HFFc6 (cell line): ENCODE measurements around the gene PRKG1. TPM values are rescaled to one million over a fixed set of nuclear protein-coding genes. Genes with fewer than 3 reads are reported as not detected.

ENCODE experiments used
- DNase-seq: peaks from one replicate; pipeline ENCODE4 v3.0.0-alpha.2; 2018
- H3K27ac Mint-ChIP-seq: 2 replicates; pipeline ENCODE4 v1.8.0; 2020; ENCODE audit warnings: mild to moderate bottlenecking, mixed read lengths
- H3K27me3 Mint-ChIP-seq: 2 replicates; pipeline ENCODE4 v1.8.0; 2021; ENCODE audit warnings: mild to moderate bottlenecking, moderate library complexity, mixed read lengths; ENCODE audit not compliant: insufficient read depth
- H3K36me3 Mint-ChIP-seq: 2 replicates; pipeline ENCODE4 v1.8.0; 2021; ENCODE audit warnings: low read depth, mixed read lengths
- H3K4me1 Mint-ChIP-seq: 2 replicates; pipeline ENCODE4 v1.8.0; 2020; ENCODE audit warnings: low read depth, mixed read lengths
- H3K4me3 Mint-ChIP-seq: 2 replicates; pipeline ENCODE4 v1.8.0; 2020; ENCODE audit warnings: mild to moderate bottlenecking, moderate library complexity, mixed read lengths
- H3K9me3 Mint-ChIP-seq: 2 replicates; pipeline ENCODE4 v1.8.0; 2020; ENCODE audit warnings: mild to moderate bottlenecking, mixed read lengths
- CTCF ChIP-seq: fragments of 200-600 bp; sonication (generic); IDR thresholded peaks from 2 replicates; pipeline ENCODE4 v1.5.0; 2021; ENCODE audit warnings: antibody characterized with exemption, mild to moderate bottlenecking
- total RNA-seq, 6 experiments: library from RNA; stranded (reverse); fragmentation: NEBNext Ultra II Directional; extraction: Animal tissue kit (Norgen Biotek cat#: 25700); gene quantifications; 2 replicates in 1 of 6; 3 replicates in 5 of 6; pipeline ENCODE4 v1.2.3, GENCODE V29; 2021

Gene PRKG1
- total RNA-seq, 6 experiments from 2014 or later = 9.3 to 10.1 (median 9.8) TPM

DNA sequence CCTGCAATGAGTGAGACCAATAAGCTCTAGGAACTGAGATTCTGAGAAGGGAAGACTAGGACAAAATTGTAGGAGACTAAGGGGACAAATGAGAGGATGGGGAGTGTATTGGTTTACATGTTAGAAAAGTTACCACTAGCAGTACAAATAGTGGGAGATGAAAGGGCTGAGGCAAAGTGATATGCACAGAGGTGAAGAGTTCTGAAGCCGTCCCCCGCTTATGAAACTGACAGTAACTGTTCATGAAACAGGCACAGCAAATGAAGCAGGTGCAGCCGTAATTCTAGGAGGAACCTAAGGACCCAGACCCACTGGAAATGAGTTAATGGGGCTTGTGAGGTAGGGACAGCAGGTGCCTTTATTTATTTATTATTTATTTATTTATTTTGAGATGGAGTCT is 211.3 kb downstream of the PRKG1 start:
- no peaks in the 10 kb centered on the region for H3K9me3 Mint-ChIP-seq
- H3K27me3 Mint-ChIP-seq = no peaks in the 10 kb centered on the region
- no peak overlapping the region for H3K27ac Mint-ChIP-seq
- no peak for DNase-seq
- no peak for TF ChIP-seq CTCF
- H3K36me3 Mint-ChIP-seq = peaks cover 1% of the 10 kb centered on the region; the same call in 1 of the 2 replicates
- no peak overlapping the region for H3K4me3 Mint-ChIP-seq
- no peaks in the 10 kb centered on the region for H3K4me1 Mint-ChIP-seq

DNA sequence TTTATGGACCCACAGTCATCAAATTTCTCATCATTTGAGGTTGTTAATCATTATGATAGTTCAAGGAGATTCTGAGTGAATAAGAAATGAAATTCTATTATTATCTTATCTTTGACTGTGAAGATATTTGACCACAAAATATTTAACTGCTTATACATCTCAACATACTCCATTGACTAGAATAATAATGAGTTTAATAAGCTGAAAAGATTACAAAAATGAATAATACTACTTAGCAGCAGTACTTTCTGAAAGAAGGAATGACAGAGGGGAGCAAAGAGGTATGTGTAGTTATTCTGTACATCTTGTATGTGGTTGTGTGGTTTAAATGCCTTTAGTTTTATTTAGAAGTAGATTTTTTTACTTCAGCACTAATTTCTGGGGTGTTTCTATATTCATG is 214.2 kb downstream of the PRKG1 start:
- no peak for DNase-seq
- Mint-ChIP-seq H3K4me3 (no peak overlapping the region), H3K9me3 (no peaks in the 10 kb centered on the region), H3K36me3 (no peaks in the 10 kb centered on the region), H3K4me1 (no peaks in the 10 kb centered on the region; the same call in 1 of the 2 replicates), H3K27me3 (no peaks in the 10 kb centered on the region), H3K27ac (no peak overlapping the region)
- TF ChIP-seq CTCF = no peak

DNA sequence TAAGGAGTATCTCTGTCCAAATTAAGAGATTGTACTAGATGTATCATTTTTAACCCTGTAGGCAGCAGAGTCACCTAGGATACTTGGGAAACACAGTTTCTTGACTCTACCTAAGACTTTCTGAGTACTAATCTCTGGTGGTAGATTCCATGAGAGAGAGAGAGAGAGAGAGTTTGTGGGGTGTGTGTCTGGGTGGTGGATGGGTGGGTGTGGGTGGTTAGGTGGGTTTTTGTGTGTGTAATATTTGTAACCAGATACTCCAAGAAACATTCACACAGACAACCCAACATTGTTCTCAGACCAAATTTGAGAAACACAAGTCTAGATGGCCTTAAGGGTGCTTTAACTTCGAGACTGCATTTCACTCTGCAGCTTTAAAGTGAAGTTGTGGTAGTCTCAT is 215.2 kb downstream of the PRKG1 start:
- no peak for DNase-seq
- Mint-ChIP-seq H3K27me3 (no peaks in the 10 kb centered on the region), H3K36me3 (no peaks in the 10 kb centered on the region), H3K4me3 (no peak overlapping the region), H3K9me3 (no peaks in the 10 kb centered on the region), H3K27ac (no peak overlapping the region), H3K4me1 (no peaks in the 10 kb centered on the region; the same call in 1 of the 2 replicates)
- TF ChIP-seq CTCF = no peak

GRCh38 chr10:51291961-51292360 is 217.7 kb downstream of the PRKG1 start:
- H3K27me3 Mint-ChIP-seq = no peaks in the 10 kb centered on the region
- H3K4me3 Mint-ChIP-seq = no peak overlapping the region
- H3K27ac Mint-ChIP-seq = no peak overlapping the region
- H3K9me3 Mint-ChIP-seq = no peaks in the 10 kb centered on the region
- no peak for DNase-seq
- TF ChIP-seq CTCF = no peak
- 0 out of 2 replicates have a peak, but pooled peaks cover 5% of the 10 kb centered on the region for H3K36me3 Mint-ChIP-seq
- H3K4me1 Mint-ChIP-seq = peaks cover 6% of the 10 kb centered on the region

DNA sequence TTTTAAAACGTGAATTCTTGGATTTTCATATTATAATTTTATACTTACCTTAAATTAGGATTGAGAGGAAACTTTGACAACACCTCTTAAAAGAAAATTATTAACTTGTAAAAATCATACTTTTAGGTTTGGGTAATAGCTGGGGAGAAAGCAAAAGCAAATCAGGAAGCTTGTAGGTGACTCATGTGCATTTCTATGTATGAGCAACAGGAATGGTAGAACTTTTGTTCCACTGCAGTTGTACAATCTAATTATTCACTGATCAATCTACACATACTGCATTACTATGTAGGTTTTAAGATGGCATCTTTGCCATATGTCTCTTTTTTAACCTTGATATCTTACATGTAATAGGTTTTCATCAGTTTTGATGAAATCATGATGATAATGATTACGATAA is 223.2 kb downstream of the PRKG1 start:
- peak; percentile 42 for DNase-seq
- Mint-ChIP-seq H3K36me3 (0 out of 2 replicates have a peak, but pooled peaks cover 5% of the 10 kb centered on the region), H3K4me3 (no peak overlapping the region), H3K9me3 (no peaks in the 10 kb centered on the region), H3K27ac (no peak overlapping the region), H3K27me3 (no peaks in the 10 kb centered on the region), H3K4me1 (peaks cover 43% of the 10 kb centered on the region)
- TF ChIP-seq CTCF = no peak
